PC-3 (cell line): Measurements from ENCODE around the gene BAZ1A.

ENCODE experiments used
- EZH2phosphoT487 ChIP-seq: fragments of 300-600 bp; sonication (generic); IDR thresholded peaks from 2 replicates; pipeline ENCODE4 v1.6.1; 2018; ENCODE audit warnings: mild to moderate bottlenecking, antibody characterized with exemption, low read length, borderline replicate concordance
- TF ChIP-seq, protein P1 (sequence below): fragments of 300-600 bp; sonication (generic); conservative IDR thresholded peaks from 2 replicates; pipeline ENCODE4 v1.5.1; 2017; ENCODE audit warnings: antibody characterized with exemption, low read depth, mild to moderate bottlenecking, low read length

DNA sequence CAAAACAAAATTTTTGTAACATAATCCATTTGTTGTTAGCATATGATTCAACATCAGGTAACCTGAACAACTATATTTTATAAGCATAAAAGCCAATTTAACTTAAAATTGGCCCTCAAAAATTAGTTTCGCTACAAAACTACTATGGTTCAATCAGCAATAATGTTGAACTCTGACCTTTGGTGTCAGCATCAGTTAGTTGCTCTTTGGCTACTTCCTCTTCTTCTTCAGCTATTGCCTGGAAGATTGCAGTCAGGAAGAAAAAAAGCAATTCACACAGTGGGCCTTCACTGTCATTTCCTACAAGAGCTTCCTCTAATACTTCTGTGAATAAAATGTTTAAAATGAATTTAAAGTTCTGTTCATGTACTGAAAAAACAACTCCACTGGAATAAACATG is 82.6 kb downstream of the BAZ1A start:
- TF ChIP-seq, protein P1, sequence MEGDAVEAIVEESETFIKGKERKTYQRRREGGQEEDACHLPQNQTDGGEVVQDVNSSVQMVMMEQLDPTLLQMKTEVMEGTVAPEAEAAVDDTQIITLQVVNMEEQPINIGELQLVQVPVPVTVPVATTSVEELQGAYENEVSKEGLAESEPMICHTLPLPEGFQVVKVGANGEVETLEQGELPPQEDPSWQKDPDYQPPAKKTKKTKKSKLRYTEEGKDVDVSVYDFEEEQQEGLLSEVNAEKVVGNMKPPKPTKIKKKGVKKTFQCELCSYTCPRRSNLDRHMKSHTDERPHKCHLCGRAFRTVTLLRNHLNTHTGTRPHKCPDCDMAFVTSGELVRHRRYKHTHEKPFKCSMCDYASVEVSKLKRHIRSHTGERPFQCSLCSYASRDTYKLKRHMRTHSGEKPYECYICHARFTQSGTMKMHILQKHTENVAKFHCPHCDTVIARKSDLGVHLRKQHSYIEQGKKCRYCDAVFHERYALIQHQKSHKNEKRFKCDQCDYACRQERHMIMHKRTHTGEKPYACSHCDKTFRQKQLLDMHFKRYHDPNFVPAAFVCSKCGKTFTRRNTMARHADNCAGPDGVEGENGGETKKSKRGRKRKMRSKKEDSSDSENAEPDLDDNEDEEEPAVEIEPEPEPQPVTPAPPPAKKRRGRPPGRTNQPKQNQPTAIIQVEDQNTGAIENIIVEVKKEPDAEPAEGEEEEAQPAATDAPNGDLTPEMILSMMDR, result no peak
- TF ChIP-seq EZH2phosphoT487, result no peak
